Activated T-cell treated with anti-CD3 and anti-CD28 coated beads, Interleukin-2, amount 50 U/mL, for 72 hours (primary cell): ENCODE measurements around the gene SAMD8. TPM values are rescaled to one million over a fixed set of nuclear protein-coding genes. Genes with fewer than 3 reads are reported as not detected.
"Not testable (repeated sequence)": the region's sequence is repeated elsewhere in the genome, so short reads cannot be mapped to it uniquely, and the experiment has no call there.

Experiments used
- ATAC-seq, 2 donors: fragments of 150-1000 bp; cut with Tn5 transposase; replicated peaks in 1 of 2; 2 replicates each; pipeline ENCODE4 v1.10.0; 2021; ENCODE audit warnings: moderate library complexity in 2 of 2, mild to moderate bottlenecking in 1 of 2
- DNase-seq, 2 donors: peaks; one replicate each; pipeline ENCODE4 v3.0.0; 2021 to 2022; ENCODE audit warnings: mixed read lengths in 1 of 2
- H3K27ac Mint-ChIP-seq: one replicate; pipeline ENCODE4 v1.8.0; 2022; ENCODE audit warnings: mild to moderate bottlenecking, moderate library complexity, mixed read lengths
- H3K27me3 Mint-ChIP-seq: one replicate; pipeline ENCODE4 v1.8.0; 2022; ENCODE audit warnings: low read depth, mixed read lengths
- H3K36me3 Mint-ChIP-seq, 2 donors: one replicate each; pipeline ENCODE4 v1.8.0; 2022; ENCODE audit warnings: mixed read lengths in 2 of 2, mild to moderate bottlenecking in 1 of 2; ENCODE audit not compliant: insufficient read depth in 2 of 2
- H3K4me1 Mint-ChIP-seq: one replicate; pipeline ENCODE4 v1.8.0; 2022; ENCODE audit warnings: low read depth, mixed read lengths
- H3K4me3 Mint-ChIP-seq, 2 donors: one replicate each; pipeline ENCODE4 v1.8.0; 2022; ENCODE audit warnings: mild to moderate bottlenecking in 2 of 2, mixed read lengths in 2 of 2, moderate library complexity in 2 of 2
- H3K9me3 Mint-ChIP-seq, 2 donors: one replicate each; pipeline ENCODE4 v1.8.0; 2022; ENCODE audit warnings: mixed read lengths in 2 of 2
- total RNA-seq, 2 donors: library from RNA; stranded (reverse); gene quantifications; one replicate each; pipeline ENCODE4 v1.2.3, GENCODE V29; 2022

The SAMD8 gene
- total RNA-seq, 2 donors from 2014 or later, result 24.3 to 28.6 TPM

GRCh38 chr10:75121322-75121721, 9.9 kb downstream of the SAMD8 start:
- Mint-ChIP-seq H3K27me3 (no peaks in the 10 kb centered on the region), H3K4me3 (no peak overlapping the region), H3K36me3 (peaks cover 0 to 9% of the 10 kb centered on the region in 2 donors), H3K9me3 (no peaks in the 10 kb centered on the region), H3K27ac (no peak overlapping the region), H3K4me1 (peaks cover 29% of the 10 kb centered on the region)
- DNase-seq (no peak), ATAC-seq (no peak)

- peaks cover 0 to 13% of the 10 kb centered on the region in 2 donors for H3K36me3 Mint-ChIP-seq
- DNase-seq (no peak), ATAC-seq (no peak)
- no peaks in the 10 kb centered on the region for H3K9me3 Mint-ChIP-seq
- H3K27me3 Mint-ChIP-seq, result no peaks in the 10 kb centered on the region
- peaks cover 21% of the 10 kb centered on the region for H3K4me1 Mint-ChIP-seq
- no peak overlapping the region for H3K27ac Mint-ChIP-seq
- no peak overlapping the region for H3K4me3 Mint-ChIP-seq
Measured at GRCh38 chr10:75122505-75122904, 11.0 kb downstream of the SAMD8 start.

- H3K4me3 Mint-ChIP-seq, result no peak overlapping the region
- peaks cover 14% of the 10 kb centered on the region for H3K4me1 Mint-ChIP-seq
- DNase-seq (no peak), ATAC-seq (no peak)
- H3K9me3 Mint-ChIP-seq, result no peaks in the 10 kb centered on the region
- H3K27me3 Mint-ChIP-seq, result no peaks in the 10 kb centered on the region
- H3K36me3 Mint-ChIP-seq, result peaks cover 0 to 13% of the 10 kb centered on the region in 2 donors
- no peak overlapping the region for H3K27ac Mint-ChIP-seq
Measured at GRCh38 chr10:75123088-75123682, 11.7 kb downstream of the SAMD8 start.

- peaks cover 0 to 13% of the 10 kb centered on the region in 2 donors for H3K36me3 Mint-ChIP-seq
- H3K4me1 Mint-ChIP-seq, result peaks cover 16% of the 10 kb centered on the region
- ATAC-seq (no peak), DNase-seq (no peak)
- H3K4me3 Mint-ChIP-seq, result no peak overlapping the region
- H3K27ac Mint-ChIP-seq, result peak overlapping the region; percentile 93
- H3K9me3 Mint-ChIP-seq, result no peaks in the 10 kb centered on the region
- H3K27me3 Mint-ChIP-seq, result no peaks in the 10 kb centered on the region
Measured at GRCh38 chr10:75126277-75126676, 14.8 kb downstream of the SAMD8 start.

- ATAC-seq, result no peak
- H3K27ac Mint-ChIP-seq, result no peak overlapping the region
- peaks cover 16% of the 10 kb centered on the region for H3K4me1 Mint-ChIP-seq
- no peak for DNase-seq
- H3K4me3 Mint-ChIP-seq, result no peak overlapping the region
- no peaks in the 10 kb centered on the region for H3K27me3 Mint-ChIP-seq
- no peaks in the 10 kb centered on the region for H3K9me3 Mint-ChIP-seq
- H3K36me3 Mint-ChIP-seq, result peaks cover 0 to 13% of the 10 kb centered on the region in 2 donors
Measured at GRCh38 chr10:75127471-75127870, 16.0 kb downstream of the SAMD8 start.

GRCh38 chr10:75128985-75129384, 17.5 kb downstream of the SAMD8 start:
- H3K4me3 Mint-ChIP-seq, H3K9me3 Mint-ChIP-seq, H3K27ac Mint-ChIP-seq, H3K27me3 Mint-ChIP-seq, ATAC-seq, DNase-seq: not testable (repeated sequence)
- Mint-ChIP-seq H3K36me3 (peaks cover 0 to 17% of the 10 kb centered on the region in 2 donors), H3K4me1 (peaks cover 25% of the 10 kb centered on the region)

GRCh38 chr10:75129537-75129936, 18.1 kb downstream of the SAMD8 start:
- Mint-ChIP-seq H3K4me3 (no peak overlapping the region), H3K36me3 (peaks cover 0 to 16% of the 10 kb centered on the region in 2 donors), H3K27me3 (no peaks in the 10 kb centered on the region), H3K27ac (no peak overlapping the region), H3K9me3 (peaks cover 0 to 2% of the 10 kb centered on the region in 2 donors), H3K4me1 (peaks cover 26% of the 10 kb centered on the region)
- no peak for DNase-seq
- no peak for ATAC-seq

GRCh38 chr10:75133701-75134100, 22.2 kb downstream of the SAMD8 start:
- not testable (repeated sequence) for DNase-seq, H3K4me3 Mint-ChIP-seq, H3K36me3 Mint-ChIP-seq, H3K27ac Mint-ChIP-seq, ATAC-seq, H3K27me3 Mint-ChIP-seq, H3K9me3 Mint-ChIP-seq
- H3K4me1 Mint-ChIP-seq, result peaks cover 53% of the 10 kb centered on the region

- H3K4me3 Mint-ChIP-seq, result peak overlapping the region in 1 of 2 donors; percentile 74
- H3K4me1 Mint-ChIP-seq, result peaks cover 44% of the 10 kb centered on the region
- H3K27ac Mint-ChIP-seq, result peak overlapping the region; percentile 79
Measured at GRCh38 chr10:75136346-75136745, 24.9 kb downstream of the SAMD8 start.

GRCh38 chr10:75137533-75138438, 26.3 kb downstream of the SAMD8 start:
- DNase-seq, result peak; percentile 32 to 43
- Mint-ChIP-seq H3K27ac (peak overlapping the region; percentile 70), H3K27me3 (no peaks in the 10 kb centered on the region), H3K9me3 (peaks cover 0 to 2% of the 10 kb centered on the region in 2 donors), H3K4me3 (peak overlapping the region; percentile 2 to 68), H3K36me3 (peaks cover 0 to 4% of the 10 kb centered on the region in 2 donors), H3K4me1 (peaks cover 44% of the 10 kb centered on the region)
- peak; percentile 94 to 96 for ATAC-seq

More at GRCh38 chr10:75136346-75136745, 24.9 kb downstream of the SAMD8 start:
- Mint-ChIP-seq H3K9me3 (peaks cover 0 to 2% of the 10 kb centered on the region in 2 donors), H3K27me3 (no peaks in the 10 kb centered on the region), H3K36me3 (peaks cover 0 to 4% of the 10 kb centered on the region in 2 donors)
- ATAC-seq (peak; percentile 14 to 46), DNase-seq (no peak)

- Mint-ChIP-seq H3K4me3 (no peak overlapping the region), H3K27me3 (no peaks in the 10 kb centered on the region), H3K36me3 (no peaks in the 10 kb centered on the region), H3K4me1 (peaks cover 52% of the 10 kb centered on the region), H3K27ac (no peak overlapping the region), H3K9me3 (no peaks in the 10 kb centered on the region)
- no peak for DNase-seq
- no peak for ATAC-seq
Measured at GRCh38 chr10:75140246-75140645, 28.8 kb downstream of the SAMD8 start.

- DNase-seq, result no peak
- no peaks in the 10 kb centered on the region for H3K9me3 Mint-ChIP-seq
- H3K36me3 Mint-ChIP-seq, result no peaks in the 10 kb centered on the region
- peaks cover 37% of the 10 kb centered on the region for H3K4me1 Mint-ChIP-seq
- H3K4me3 Mint-ChIP-seq, result no peak overlapping the region
- H3K27me3 Mint-ChIP-seq, result no peaks in the 10 kb centered on the region
- no peak for ATAC-seq
- H3K27ac Mint-ChIP-seq, result no peak overlapping the region
Measured at GRCh38 chr10:75143353-75143752, 31.9 kb downstream of the SAMD8 start.

GRCh38 chr10:75145590-75145989, 34.1 kb downstream of the SAMD8 start:
- no peak for DNase-seq
- Mint-ChIP-seq H3K4me3 (peak overlapping the region in 1 of 2 donors; percentile 46), H3K4me1 (peaks cover 34% of the 10 kb centered on the region), H3K27ac (no peak overlapping the region), H3K9me3 (no peaks in the 10 kb centered on the region), H3K36me3 (peaks cover 0 to 2% of the 10 kb centered on the region in 2 donors), H3K27me3 (no peaks in the 10 kb centered on the region)
- ATAC-seq, result no peak
